Neural cell (in vitro differentiated cells): ENCODE results near the gene ABCC3. TPM values are rescaled to one million over a fixed set of nuclear protein-coding genes. Genes with fewer than 3 reads are reported as not detected.

ENCODE experiments used
- H2AFZ ChIP-seq: fragments of 200-600, 300-800 bp; sonication (generic), shearing (Covaris generic); 2 replicates; pipeline ENCODE4 v1.6.0; 2014; ENCODE audit warnings: low read depth, mild to moderate bottlenecking, antibody characterized with exemption, low read length, moderate library complexity
- H3F3A ChIP-seq: fragments of 200-600 bp; shearing (Covaris generic); 2 replicates; pipeline ENCODE4 v1.6.1; 2016; ENCODE audit warnings: mild to moderate bottlenecking, moderate library complexity, mixed read lengths, antibody characterized with exemption, low read length; ENCODE audit not compliant: insufficient read depth, poor library complexity, severe bottlenecking
- H3K27ac ChIP-seq: fragments of 200-600, 300-800 bp; sonication (generic), shearing (Covaris generic); 2 replicates; pipeline ENCODE4 v1.5.1; 2014; ENCODE audit warnings: mild to moderate bottlenecking, low read length, moderate library complexity
- H3K27me3 ChIP-seq: fragments of 300-800, 200-600 bp; sonication (generic), shearing (Covaris generic); 2 replicates; pipeline ENCODE4 v1.6.0; 2014; ENCODE audit warnings: mild to moderate bottlenecking, low read depth, low read length, moderate library complexity; ENCODE audit not compliant: insufficient read depth
- H3K36me3 ChIP-seq: fragments of 300-800, 200-600 bp; sonication (generic), shearing (Covaris generic); 2 replicates; pipeline ENCODE4 v1.5.1; 2014; ENCODE audit warnings: mild to moderate bottlenecking, antibody characterized with exemption, low read length, moderate library complexity; ENCODE audit not compliant: insufficient read depth
- H3K4me2 ChIP-seq: fragments of 300-800, 200-600 bp; sonication (generic), shearing (Covaris generic); 2 replicates; pipeline ENCODE4 v1.6.0; 2014; ENCODE audit warnings: mild to moderate bottlenecking, low read length
- H3K4me3 ChIP-seq: fragments of 300-800, 200-600 bp; sonication (generic), shearing (Covaris generic); 2 replicates; pipeline ENCODE4 v1.5.1; 2014; ENCODE audit warnings: mild to moderate bottlenecking, low read length, moderate library complexity
- H3K79me2 ChIP-seq: fragments of 200-600 bp; shearing (Covaris generic); replicated peaks from 2 replicates; pipeline ENCODE4 v1.6.0; 2014; ENCODE audit warnings: mild to moderate bottlenecking, low read length, moderate library complexity; ENCODE audit not compliant: insufficient read depth
- H3K9ac ChIP-seq: fragments of 300-800, 200-600 bp; sonication (generic), shearing (Covaris generic); 2 replicates; pipeline ENCODE4 v1.6.1; 2016; ENCODE audit warnings: mild to moderate bottlenecking, low read length, mixed read lengths
- H3K9me2 ChIP-seq: fragments of 200-600 bp; shearing (Covaris generic); 2 replicates; pipeline ENCODE4 v1.6.1; 2016; ENCODE audit warnings: mild to moderate bottlenecking, low read length, mixed read lengths; ENCODE audit not compliant: insufficient read depth
- H3K9me3 ChIP-seq: fragments of 200-600, 300-800 bp; sonication (generic), shearing (Covaris generic); 2 replicates; pipeline ENCODE4 v1.6.1; 2016; ENCODE audit warnings: mild to moderate bottlenecking, mixed run types, low read length, moderate library complexity, mixed read lengths
- H4K20me1 ChIP-seq: fragments of 200-600 bp; shearing (Covaris generic); 2 replicates; pipeline ENCODE4 v1.6.1; 2016; ENCODE audit warnings: mild to moderate bottlenecking, mixed run types; ENCODE audit not compliant: insufficient read depth
- EP300 ChIP-seq: fragments of 450-650 bp; conservative IDR thresholded peaks from 2 replicates; pipeline ENCODE4 v1.6.1; 2014; ENCODE audit warnings: antibody characterized with exemption, mild to moderate bottlenecking, moderate library complexity; ENCODE audit not compliant: poor library complexity, severe bottlenecking
- EZH2 ChIP-seq: fragments of 200-600, 300-800 bp; shearing (Covaris generic), sonication (generic); IDR thresholded peaks from 2 replicates; pipeline ENCODE4 v1.6.1; 2014; ENCODE audit warnings: antibody characterized with exemption, low read length, borderline replicate concordance, mild to moderate bottlenecking; ENCODE audit not compliant: insufficient read depth, poor library complexity, severe bottlenecking
- MXI1 ChIP-seq: fragments of 450-650 bp; conservative IDR thresholded peaks from 2 replicates; pipeline ENCODE4 v1.6.1; 2014; ENCODE audit warnings: antibody characterized with exemption, mild to moderate bottlenecking; ENCODE audit not compliant: poor library complexity, severe bottlenecking
- POLR2AphosphoS5 ChIP-seq: IDR thresholded peaks from 2 replicates; pipeline ENCODE4 v1.6.1; 2012
- RAD21 ChIP-seq: fragments of 450-650 bp; conservative IDR thresholded peaks from 2 replicates; pipeline ENCODE4 v1.6.1; 2014; ENCODE audit warnings: antibody characterized with exemption, mild to moderate bottlenecking, moderate library complexity
- REST ChIP-seq: IDR thresholded peaks from 2 replicates; pipeline ENCODE4 v1.6.1; 2012; ENCODE audit warnings: borderline replicate concordance
- SMC3 ChIP-seq: fragments of 450-650 bp; conservative IDR thresholded peaks from 2 replicates; pipeline ENCODE4 v1.6.1; 2014; ENCODE audit warnings: antibody characterized with exemption, mild to moderate bottlenecking, moderate library complexity; ENCODE audit not compliant: poor library complexity
- TAF1 ChIP-seq: IDR thresholded peaks from 2 replicates; pipeline ENCODE4 v1.6.1; 2012; ENCODE audit warnings: low read depth
- polyA plus RNA-seq: library from polyadenylated mRNA; depleted of rRNA; stranded (reverse); fragments of >200 nt; gene quantifications from 2 replicates; pipeline ENCODE4 v1.2.3, GENCODE V29; 2014
- TF ChIP-seq, protein P1 (sequence below): fragments of 450-650 bp; IDR thresholded peaks from 2 replicates; pipeline ENCODE4 v1.5.1; 2014; ENCODE audit warnings: antibody characterized with exemption, mild to moderate bottlenecking, moderate library complexity; ENCODE audit not compliant: poor library complexity, severe bottlenecking

The ABCC3 gene
- polyA plus RNA-seq, 1 donor from 2014 or later: not detected

DNA sequence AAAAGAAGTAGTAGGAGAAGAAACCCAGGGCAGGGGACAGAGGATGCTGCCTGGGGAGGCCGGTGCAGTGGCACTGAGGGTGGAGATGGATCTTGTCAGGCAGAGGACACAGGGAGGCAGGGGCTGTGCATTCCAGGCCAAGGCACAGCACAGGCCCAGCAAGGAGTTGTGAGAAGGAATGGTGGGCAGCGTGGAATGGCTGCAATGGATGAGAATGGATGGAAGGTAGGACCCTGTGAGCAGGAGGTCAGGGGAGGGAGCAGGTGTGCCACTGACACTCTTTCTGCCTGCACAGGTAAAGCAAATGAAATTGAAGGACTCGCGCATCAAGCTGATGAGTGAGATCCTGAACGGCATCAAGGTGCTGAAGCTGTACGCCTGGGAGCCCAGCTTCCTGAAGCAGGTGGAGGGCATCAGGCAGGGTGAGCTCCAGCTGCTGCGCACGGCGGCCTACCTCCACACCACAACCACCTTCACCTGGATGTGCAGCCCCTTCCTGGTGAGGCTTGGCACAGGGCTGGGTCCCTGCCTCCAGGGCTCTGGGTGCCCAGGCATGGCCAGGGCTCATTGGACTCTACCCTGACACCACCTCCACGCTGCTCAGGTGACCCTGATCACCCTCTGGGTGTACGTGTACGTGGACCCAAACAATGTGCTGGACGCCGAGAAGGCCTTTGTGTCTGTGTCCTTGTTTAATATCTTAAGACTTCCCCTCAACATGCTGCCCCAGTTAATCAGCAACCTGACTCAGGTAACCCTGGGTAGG, 32.8 kb downstream of the ABCC3 start:
- Histone ChIP-seq H3K27ac (no peak overlapping the region), H3K4me2 (no peak overlapping the region), H2AFZ (no peak overlapping the region), H3K4me3 (no peak overlapping the region), H3K79me2 (no peaks in the 10 kb centered on the region), H3F3A (no peaks in the 10 kb centered on the region), H3K9me2 (no peaks in the 10 kb centered on the region), H3K36me3 (no peaks in the 10 kb centered on the region), H4K20me1 (no peaks in the 10 kb centered on the region), H3K27me3 (no peaks in the 10 kb centered on the region), H3K9ac (no peak overlapping the region), H3K9me3 (no peaks in the 10 kb centered on the region)
- TF ChIP-seq EZH2 (no peak), RAD21 (no peak), SMC3 (no peak), EP300 (no peak), TAF1 (no peak), MXI1 (no peak), POLR2AphosphoS5 (no peak), REST (no peak)
- TF ChIP-seq, protein P1, sequence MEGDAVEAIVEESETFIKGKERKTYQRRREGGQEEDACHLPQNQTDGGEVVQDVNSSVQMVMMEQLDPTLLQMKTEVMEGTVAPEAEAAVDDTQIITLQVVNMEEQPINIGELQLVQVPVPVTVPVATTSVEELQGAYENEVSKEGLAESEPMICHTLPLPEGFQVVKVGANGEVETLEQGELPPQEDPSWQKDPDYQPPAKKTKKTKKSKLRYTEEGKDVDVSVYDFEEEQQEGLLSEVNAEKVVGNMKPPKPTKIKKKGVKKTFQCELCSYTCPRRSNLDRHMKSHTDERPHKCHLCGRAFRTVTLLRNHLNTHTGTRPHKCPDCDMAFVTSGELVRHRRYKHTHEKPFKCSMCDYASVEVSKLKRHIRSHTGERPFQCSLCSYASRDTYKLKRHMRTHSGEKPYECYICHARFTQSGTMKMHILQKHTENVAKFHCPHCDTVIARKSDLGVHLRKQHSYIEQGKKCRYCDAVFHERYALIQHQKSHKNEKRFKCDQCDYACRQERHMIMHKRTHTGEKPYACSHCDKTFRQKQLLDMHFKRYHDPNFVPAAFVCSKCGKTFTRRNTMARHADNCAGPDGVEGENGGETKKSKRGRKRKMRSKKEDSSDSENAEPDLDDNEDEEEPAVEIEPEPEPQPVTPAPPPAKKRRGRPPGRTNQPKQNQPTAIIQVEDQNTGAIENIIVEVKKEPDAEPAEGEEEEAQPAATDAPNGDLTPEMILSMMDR: no peak

DNA sequence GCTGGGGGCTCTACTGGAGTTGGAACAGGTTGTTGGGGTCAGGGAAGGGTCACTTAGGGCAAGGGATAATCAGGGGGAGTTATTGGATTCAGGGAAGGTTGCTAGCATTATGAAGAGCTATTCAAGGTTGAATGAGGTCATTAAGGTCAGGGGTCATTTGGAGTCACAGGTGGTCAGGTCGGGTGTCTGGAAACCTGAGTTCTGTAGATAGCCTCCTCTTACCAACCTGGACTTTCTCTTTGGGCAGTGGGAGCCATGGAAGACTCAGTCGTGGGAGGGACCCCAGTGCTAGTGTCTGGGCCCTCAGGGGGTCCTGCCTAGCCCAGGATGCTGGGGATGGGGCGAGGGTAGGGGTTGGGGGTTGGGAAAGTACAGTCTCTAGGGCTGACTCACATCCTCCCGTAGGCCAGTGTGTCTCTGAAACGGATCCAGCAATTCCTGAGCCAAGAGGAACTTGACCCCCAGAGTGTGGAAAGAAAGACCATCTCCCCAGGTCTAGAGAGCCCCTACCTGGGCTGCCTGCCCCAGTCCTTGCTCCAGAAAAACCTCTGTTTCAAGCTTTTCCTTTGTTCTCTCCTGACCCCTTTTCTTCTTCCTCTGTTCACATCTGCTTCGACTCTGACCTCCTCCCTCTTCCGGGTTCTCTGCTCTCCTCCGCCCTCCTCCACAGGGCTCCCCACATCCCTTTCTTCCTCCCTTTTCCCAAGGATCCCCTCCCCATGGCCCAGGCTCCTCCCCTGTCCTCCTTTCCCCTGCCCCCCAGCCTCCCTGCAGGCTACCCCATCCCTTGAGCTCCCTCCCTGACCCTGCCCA, 33.5 kb downstream of the ABCC3 start:
- Histone ChIP-seq H3K9me3 (no peaks in the 10 kb centered on the region), H3K79me2 (no peaks in the 10 kb centered on the region), H3K27me3 (no peaks in the 10 kb centered on the region), H3F3A (no peaks in the 10 kb centered on the region), H3K9me2 (no peaks in the 10 kb centered on the region), H3K4me3 (no peak overlapping the region), H3K9ac (no peak overlapping the region), H2AFZ (no peak overlapping the region), H3K27ac (no peak overlapping the region), H3K36me3 (no peaks in the 10 kb centered on the region), H4K20me1 (no peaks in the 10 kb centered on the region), H3K4me2 (no peak overlapping the region)
- no peak for TF ChIP-seq RAD21
